NCI-H82 (cell line): ENCODE measurements around the gene SLC12A7.
A peak's percentile ranks its signal among the peaks of the same experiment; 100 is the strongest.

Experiments
- DNase-seq: peaks from one replicate; lab custom pipeline; 2025; lab: John Stamatoyannopoulos, UW

The SLC12A7 gene

GRCh38 chr5:1050423-1051365, 61.2 kb downstream of the SLC12A7 start:
- DNase-seq: peak; percentile 3

DNA sequence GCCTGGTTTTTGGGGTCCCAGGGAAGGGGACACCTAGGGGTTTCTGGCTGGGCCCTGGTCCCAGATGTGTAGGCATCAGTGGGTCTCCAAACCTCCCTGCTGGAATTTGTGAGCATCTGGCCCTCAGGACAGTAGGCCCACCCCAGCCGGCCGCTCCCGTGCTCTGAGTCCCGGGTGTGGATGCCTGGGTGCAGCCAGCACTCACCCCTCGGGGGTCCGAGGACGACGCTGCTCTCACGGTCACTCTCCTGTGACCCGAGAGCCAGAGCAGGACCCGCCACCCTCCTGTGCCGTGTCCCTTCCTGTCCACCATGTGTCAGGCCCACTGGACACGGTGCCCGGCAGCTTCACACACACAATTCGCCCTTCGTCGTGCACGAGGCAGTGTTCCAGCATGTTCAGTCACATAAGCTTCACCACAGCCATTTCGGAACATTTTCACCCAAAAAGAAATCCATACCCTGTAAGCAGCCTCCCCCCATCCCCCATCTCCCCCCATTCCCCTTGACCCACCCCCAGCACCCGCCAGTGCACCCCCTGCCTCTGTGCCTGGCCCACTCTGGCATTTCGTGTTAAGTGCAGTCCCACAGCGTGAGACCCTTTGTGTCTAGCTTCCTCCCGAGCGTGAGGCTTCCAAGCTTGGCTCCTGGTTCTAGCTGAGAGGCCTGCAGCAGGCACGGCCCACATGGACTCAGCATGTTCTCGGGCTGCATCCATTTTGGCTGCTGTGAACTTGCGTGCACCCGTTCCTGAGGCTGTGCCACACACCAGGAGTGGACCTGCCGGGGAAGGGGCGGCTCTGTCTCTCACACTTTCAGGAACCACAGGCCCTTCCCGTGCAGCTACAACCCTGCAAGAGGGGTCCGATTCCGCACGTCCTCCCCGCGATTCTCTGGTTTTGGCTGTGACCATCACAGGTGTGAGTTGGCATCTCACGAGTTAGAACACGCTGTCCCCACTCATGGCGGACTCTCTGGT, 62.7 kb downstream of the SLC12A7 start:
- DNase-seq: no peak

DNA sequence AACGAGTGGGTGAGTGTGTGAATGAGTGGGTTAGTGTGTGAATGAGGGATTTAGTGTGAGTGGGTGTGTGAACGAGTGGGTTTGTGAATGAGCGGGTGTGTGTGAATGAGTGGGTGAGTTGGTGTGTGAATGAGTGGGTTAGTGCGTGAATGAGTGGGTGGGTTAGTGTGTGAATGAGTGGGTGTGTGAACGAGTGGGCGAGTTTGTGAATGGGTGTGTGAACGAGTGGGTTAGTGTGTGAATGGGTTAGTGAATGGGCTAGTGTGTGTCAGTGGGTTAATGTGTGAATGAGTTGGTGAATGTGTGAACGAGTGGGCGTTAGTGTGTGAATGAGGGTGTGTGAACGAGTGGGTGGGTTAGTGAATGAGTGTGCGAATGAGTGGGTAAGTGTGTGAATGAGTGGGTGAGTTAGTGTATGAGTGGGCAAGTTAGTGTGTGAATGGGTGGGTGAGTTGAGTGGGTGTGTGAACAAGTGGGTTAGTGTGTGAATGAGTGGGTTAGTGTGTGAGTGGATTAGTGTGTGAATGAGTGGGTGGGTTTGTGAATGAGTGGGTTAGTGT, 63.6 kb downstream of the SLC12A7 start:
- no peak for DNase-seq

DNA sequence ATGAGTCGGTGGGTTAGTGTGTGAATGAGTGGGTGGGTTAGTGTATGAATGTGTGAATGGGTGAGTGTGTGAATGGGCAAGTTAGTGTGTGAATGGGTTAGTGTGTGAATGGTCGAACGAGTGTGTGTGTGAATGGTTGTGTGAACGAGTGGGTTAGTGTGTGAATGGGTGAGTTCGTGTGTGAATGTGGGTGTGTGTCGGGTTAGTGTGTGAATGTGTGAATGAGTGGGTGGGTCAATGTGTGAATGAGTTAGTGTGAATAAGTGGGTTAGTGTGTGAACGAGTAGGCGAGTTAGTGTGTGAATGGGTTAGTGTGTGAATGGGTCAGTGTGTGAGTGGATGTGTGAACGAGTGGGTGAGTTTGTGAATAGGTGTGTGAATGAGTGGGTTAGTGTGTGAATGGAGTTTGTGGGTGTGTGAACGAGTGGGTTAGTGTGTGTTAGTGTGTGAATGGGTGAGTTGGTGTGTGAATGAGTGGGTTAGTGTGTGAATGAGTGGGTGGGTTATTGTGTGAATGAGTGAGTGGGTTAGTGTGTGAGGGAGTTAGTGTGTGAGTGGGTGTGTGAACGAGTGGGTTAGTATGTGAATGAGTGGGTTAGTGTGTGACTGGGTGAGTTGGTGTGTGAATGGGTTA, 64.4 kb downstream of the SLC12A7 start:
- no peak for DNase-seq

DNA sequence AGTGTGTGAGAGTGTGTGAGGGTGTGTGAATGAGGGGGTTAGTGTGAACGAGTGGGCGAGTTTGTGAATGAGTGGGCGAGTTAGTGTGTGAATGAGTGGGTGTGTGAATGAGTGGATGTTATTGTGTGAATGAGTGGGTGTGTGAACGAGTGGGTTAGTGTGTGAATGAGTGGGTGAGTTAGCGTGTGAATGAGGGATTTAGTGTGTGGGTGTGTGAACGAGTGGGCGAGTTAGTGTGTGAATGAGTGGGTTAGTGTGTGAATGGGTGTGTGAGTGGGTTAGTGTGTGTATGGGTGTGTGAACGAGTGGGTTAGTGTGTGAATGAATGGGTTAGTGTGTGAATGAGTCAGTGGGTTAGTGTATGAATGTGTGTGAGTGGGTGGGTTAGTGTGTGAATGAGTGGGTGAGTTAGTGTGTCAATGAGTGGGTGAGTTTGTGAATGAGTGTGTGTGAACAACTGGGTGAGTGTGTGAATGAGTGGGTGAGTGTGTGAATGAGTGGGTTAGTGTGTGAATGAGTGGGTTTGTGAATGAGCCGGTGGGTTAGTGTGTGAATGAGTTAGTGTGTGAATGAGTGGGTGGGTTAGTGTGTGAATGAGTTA, 65.8 kb downstream of the SLC12A7 start:
- DNase-seq: no peak

GRCh38 chr5:1044117-1044516, 67.7 kb downstream of the SLC12A7 start:
- DNase-seq: no peak

- no peak for DNase-seq
Measured at GRCh38 chr5:1043327-1043726, 68.5 kb downstream of the SLC12A7 start.

GRCh38 chr5:1042626-1043025, 69.2 kb downstream of the SLC12A7 start:
- DNase-seq: no peak

GRCh38 chr5:1041225-1042143, 70.4 kb downstream of the SLC12A7 start:
- no peak for DNase-seq

GRCh38 chr5:1040571-1040970, 71.3 kb downstream of the SLC12A7 start:
- no peak for DNase-seq

DNA sequence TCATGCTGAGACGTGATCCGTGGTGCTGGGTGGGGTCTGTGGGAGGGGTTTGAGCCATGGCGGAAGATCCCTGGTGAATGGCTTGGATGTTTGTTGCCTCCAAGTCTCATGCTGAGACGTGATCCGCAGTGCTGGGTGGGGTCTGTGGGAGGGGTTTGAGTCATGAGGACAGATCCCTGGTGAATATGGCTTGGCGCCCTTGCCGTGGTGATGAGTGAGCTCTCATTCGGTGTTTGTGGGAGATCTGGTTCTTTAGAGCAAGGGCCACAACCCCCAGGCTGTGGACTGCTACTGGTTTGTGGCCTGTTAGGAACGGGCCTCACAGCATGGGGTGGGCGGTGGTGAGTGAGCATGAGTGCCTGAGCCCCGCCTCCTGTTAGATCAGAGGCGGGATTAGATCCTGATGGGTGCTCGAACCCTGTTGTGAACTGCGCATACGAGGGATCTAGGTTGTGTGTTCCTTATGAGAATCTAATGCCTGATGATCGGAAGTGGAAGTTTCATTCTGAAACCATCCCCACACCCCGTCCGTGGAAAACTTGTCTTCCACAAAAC, 72.1 kb downstream of the SLC12A7 start:
- DNase-seq: no peak

DNA sequence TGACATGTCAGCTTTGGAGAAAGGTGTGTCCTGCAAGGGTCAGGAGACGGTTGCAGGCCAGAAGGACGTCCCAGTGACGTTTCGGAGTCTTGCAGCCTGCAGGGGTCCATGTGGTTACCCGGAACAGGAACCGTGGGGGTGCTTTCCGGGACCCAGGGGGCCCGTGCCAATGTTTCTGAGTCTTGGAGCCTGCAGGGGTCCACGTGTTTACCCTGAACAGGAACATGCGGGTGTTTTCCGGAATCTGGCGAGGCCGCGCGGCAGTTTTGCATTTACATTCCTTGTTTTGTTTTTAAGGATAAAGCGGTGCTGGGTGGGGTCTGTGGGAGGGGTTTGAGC, 72.7 kb downstream of the SLC12A7 start:
- DNase-seq: no peak

DNA sequence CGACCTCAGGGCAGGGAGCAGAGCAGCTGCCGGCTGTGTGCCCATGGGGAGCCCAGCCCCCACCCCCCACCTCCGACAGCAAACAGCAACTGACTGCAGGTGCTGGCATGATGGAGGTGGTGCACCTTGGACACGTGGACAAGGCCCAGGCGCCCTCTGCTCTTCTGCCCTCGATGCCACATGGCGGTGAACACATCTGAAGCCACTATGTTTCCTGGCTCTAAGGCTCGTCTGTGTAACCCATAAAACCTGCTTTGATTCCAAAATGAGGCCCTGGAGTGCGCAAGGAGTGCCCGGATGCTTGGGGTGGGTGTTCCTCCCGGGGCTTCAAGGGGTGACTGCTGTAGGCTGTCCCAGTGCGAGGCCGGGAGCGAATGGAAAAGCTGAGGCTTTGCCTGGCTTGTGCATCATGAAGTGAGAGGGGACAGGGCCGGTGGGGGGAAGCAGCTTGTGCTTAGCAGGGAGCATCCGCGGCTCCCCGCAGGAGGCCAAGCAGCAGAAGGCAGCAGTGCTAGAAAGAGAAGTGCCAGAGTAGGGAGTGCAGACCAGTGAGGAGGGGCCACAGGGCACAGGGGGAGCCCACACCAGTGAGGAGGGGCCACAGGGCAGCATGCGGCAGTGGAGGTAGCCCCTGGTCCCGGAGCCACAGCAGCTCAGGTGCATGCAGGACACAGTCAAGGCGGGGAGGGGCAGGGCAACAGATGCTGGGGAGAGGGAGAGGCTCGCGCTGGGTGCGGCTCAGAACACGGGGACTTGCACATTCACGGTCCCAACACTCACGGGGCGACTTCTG, 73.2 kb downstream of the SLC12A7 start:
- DNase-seq: no peak

GRCh38 chr5:1037671-1038416, 74.0 kb downstream of the SLC12A7 start:
- DNase-seq: no peak

- DNase-seq: no peak
Measured at GRCh38 chr5:1037123-1037670, 74.7 kb downstream of the SLC12A7 start.

- DNase-seq: no peak
Measured at GRCh38 chr5:1036504-1037122, 75.2 kb downstream of the SLC12A7 start.

- no peak for DNase-seq
Measured at GRCh38 chr5:1035421-1036405, 76.2 kb downstream of the SLC12A7 start.
